Mammary epithelial cell (primary cell): ENCODE measurements around the gene CDC26.

Experiments used
- CTCF ChIP-seq, 2 donors: IDR thresholded peaks in 1 of 2; conservative IDR thresholded peaks in 1 of 2; 2 replicates each; pipeline ENCODE4 v1.5.1; 2011 to 2012; ENCODE audit warnings: inconsistent platforms in 2 of 2, low read length in 2 of 2, mild to moderate bottlenecking in 2 of 2, control low read depth in 1 of 2, low read depth in 1 of 2; ENCODE audit not compliant: insufficient read depth in 1 of 2; ENCODE audit errors: extremely low read depth in 1 of 2
- EZH2 ChIP-seq: IDR thresholded peaks from 2 replicates; pipeline ENCODE4 v1.6.1; 2012; ENCODE audit warnings: low read length, inconsistent platforms, borderline replicate concordance

DNA sequence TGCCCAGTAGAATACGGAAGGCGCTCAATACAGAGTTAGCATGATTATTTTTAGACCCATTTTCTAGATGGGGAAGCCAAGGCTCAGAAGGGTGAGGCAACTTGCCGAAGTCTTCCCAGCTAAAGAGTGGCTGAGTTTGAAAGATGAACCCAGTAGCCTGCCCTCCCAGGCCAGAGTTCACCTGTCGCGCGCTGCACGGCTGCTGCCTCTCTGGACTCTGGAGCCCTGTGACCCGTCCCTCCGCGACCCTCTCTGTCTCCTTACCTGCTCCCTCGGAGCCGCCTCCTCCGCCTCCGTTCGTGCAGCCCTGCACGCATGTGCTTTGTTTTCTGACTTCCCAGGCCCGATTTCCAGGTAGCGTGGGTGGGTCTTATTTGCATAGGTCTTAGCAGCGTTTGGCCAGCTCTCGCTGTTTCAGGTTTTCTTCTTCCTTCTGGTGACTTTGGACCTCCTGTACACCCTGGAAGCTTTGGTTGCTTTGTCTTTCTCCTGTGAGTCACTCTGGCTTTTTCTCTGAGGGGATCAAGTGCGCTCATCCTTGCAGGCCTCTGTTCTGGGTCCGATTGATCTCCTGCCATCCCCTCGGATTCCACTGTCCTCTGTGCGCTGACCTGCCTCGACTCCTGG, 27.5 kb upstream of the CDC26 start, which contains the start of gene RNF183:
- no peak for TF ChIP-seq CTCF (conservative IDR thresholded peaks at IDR 0.05 in 1 of 2, IDR thresholded peaks at IDR 0.05 in 1 of 2; ENCODE audit: extremely low read depth in 1 of 2, insufficient read depth in 1 of 2, low read depth in 1 of 2, low read length in 2 of 2)
- TF ChIP-seq EZH2: no peak
